OCI-LY7 (cell line): Measurements from ENCODE around the gene CBFA2T3.

Experiments used
- CTCF ChIP-seq: fragments of 200-600 bp; sonication (generic); conservative IDR thresholded peaks from 2 replicates; pipeline ENCODE4 v1.5.1; 2014; ENCODE audit warnings: mild to moderate bottlenecking, antibody characterized with exemption, low read length, moderate library complexity, mixed read lengths
- EZH2phosphoT487 ChIP-seq: fragments of 200-600 bp; sonication (generic); IDR thresholded peaks from 2 replicates; pipeline ENCODE4 v1.6.1; 2018; ENCODE audit warnings: low read depth, borderline replicate concordance, mild to moderate bottlenecking, mixed run types, antibody characterized with exemption, low read length, moderate library complexity, mixed read lengths

GRCh38 chr16:88834670-88835069, 142.3 kb downstream of the CBFA2T3 start:
- no peak for TF ChIP-seq CTCF
- TF ChIP-seq EZH2phosphoT487: no peak
